Measurements from ENCODE around the gene FMN1. TPM values are rescaled to one million over a fixed set of nuclear protein-coding genes. Genes with fewer than 3 reads are reported as not detected.

FMN1 gene
- polyA plus RNA-seq, 1 donor from 2014 or later: 0.40 TPM

- no peaks in the 10 kb centered on the region for H3K79me2 ChIP-seq (replicated peaks; ENCODE audit: insufficient read depth, low read length)
- H3K9ac ChIP-seq (ENCODE audit: low read length): no peak overlapping the region
- no peaks in the 10 kb centered on the region for H3K36me3 ChIP-seq (ENCODE audit: insufficient read depth, low read length)
- no peak overlapping the region for H3K4me2 ChIP-seq (ENCODE audit: low read length)
- no peaks in the 10 kb centered on the region for H3K27me3 ChIP-seq (ENCODE audit: insufficient read depth, low read depth, low read length)
- no peaks in the 10 kb centered on the region for H4K20me1 ChIP-seq (ENCODE audit: insufficient read depth)
- no peak overlapping the region for H3K27ac ChIP-seq (ENCODE audit: low read length)
- H3K9me2 ChIP-seq (ENCODE audit: insufficient read depth, low read length): no peaks in the 10 kb centered on the region
- no peaks in the 10 kb centered on the region for H3F3A ChIP-seq (ENCODE audit: insufficient read depth, low read length, poor library complexity, severe bottlenecking)
- TF ChIP-seq, protein P1, sequence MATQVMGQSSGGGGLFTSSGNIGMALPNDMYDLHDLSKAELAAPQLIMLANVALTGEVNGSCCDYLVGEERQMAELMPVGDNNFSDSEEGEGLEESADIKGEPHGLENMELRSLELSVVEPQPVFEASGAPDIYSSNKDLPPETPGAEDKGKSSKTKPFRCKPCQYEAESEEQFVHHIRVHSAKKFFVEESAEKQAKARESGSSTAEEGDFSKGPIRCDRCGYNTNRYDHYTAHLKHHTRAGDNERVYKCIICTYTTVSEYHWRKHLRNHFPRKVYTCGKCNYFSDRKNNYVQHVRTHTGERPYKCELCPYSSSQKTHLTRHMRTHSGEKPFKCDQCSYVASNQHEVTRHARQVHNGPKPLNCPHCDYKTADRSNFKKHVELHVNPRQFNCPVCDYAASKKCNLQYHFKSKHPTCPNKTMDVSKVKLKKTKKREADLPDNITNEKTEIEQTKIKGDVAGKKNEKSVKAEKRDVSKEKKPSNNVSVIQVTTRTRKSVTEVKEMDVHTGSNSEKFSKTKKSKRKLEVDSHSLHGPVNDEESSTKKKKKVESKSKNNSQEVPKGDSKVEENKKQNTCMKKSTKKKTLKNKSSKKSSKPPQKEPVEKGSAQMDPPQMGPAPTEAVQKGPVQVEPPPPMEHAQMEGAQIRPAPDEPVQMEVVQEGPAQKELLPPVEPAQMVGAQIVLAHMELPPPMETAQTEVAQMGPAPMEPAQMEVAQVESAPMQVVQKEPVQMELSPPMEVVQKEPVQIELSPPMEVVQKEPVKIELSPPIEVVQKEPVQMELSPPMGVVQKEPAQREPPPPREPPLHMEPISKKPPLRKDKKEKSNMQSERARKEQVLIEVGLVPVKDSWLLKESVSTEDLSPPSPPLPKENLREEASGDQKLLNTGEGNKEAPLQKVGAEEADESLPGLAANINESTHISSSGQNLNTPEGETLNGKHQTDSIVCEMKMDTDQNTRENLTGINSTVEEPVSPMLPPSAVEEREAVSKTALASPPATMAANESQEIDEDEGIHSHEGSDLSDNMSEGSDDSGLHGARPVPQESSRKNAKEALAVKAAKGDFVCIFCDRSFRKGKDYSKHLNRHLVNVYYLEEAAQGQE (IDR thresholded peaks at IDR 0.05; ENCODE audit: borderline replicate concordance): no peak
- TF ChIP-seq MXI1 (conservative IDR thresholded peaks at IDR 0.05; ENCODE audit: poor library complexity, severe bottlenecking) (no peak), EZH2 (IDR thresholded peaks at IDR 0.05; ENCODE audit: borderline replicate concordance, insufficient read depth, low read length, poor library complexity, severe bottlenecking) (no peak), RAD21 (conservative IDR thresholded peaks at IDR 0.05) (no peak), POLR2AphosphoS5 (IDR thresholded peaks at IDR 0.05) (no peak), TAF1 (IDR thresholded peaks at IDR 0.05; ENCODE audit: low read depth) (no peak), SMC3 (conservative IDR thresholded peaks at IDR 0.05; ENCODE audit: poor library complexity) (no peak), EP300 (conservative IDR thresholded peaks at IDR 0.05; ENCODE audit: poor library complexity, severe bottlenecking) (no peak)
- TF ChIP-seq, protein P2, sequence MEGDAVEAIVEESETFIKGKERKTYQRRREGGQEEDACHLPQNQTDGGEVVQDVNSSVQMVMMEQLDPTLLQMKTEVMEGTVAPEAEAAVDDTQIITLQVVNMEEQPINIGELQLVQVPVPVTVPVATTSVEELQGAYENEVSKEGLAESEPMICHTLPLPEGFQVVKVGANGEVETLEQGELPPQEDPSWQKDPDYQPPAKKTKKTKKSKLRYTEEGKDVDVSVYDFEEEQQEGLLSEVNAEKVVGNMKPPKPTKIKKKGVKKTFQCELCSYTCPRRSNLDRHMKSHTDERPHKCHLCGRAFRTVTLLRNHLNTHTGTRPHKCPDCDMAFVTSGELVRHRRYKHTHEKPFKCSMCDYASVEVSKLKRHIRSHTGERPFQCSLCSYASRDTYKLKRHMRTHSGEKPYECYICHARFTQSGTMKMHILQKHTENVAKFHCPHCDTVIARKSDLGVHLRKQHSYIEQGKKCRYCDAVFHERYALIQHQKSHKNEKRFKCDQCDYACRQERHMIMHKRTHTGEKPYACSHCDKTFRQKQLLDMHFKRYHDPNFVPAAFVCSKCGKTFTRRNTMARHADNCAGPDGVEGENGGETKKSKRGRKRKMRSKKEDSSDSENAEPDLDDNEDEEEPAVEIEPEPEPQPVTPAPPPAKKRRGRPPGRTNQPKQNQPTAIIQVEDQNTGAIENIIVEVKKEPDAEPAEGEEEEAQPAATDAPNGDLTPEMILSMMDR (IDR thresholded peaks at IDR 0.05; ENCODE audit: poor library complexity, severe bottlenecking): no peak
- H3K4me3 ChIP-seq (ENCODE audit: low read length): no peak overlapping the region
- H2AFZ ChIP-seq (ENCODE audit: low read depth, low read length): no peak overlapping the region
- no peaks in the 10 kb centered on the region for H3K9me3 ChIP-seq (ENCODE audit: low read length)
Measured at GRCh38 chr15:33059184-33059583, 135.3 kb downstream of the FMN1 start.

- H3K27me3 ChIP-seq (ENCODE audit: insufficient read depth, low read depth, low read length): no peaks in the 10 kb centered on the region
Measured at GRCh38 chr15:33057845-33058244, 136.7 kb downstream of the FMN1 start.

More at GRCh38 chr15:33057845-33058244, 136.7 kb downstream of the FMN1 start:
- H3K9ac ChIP-seq (ENCODE audit: low read length): no peak overlapping the region
- H2AFZ ChIP-seq (ENCODE audit: low read depth, low read length): no peak overlapping the region
- no peak overlapping the region for H3K4me2 ChIP-seq (ENCODE audit: low read length)
- TF ChIP-seq, protein P1 (IDR thresholded peaks at IDR 0.05; ENCODE audit: borderline replicate concordance): no peak
- TF ChIP-seq SMC3 (conservative IDR thresholded peaks at IDR 0.05; ENCODE audit: poor library complexity): no peak
- TF ChIP-seq, protein P2 (IDR thresholded peaks at IDR 0.05; ENCODE audit: poor library complexity, severe bottlenecking): no peak
- no peak for TF ChIP-seq RAD21 (conservative IDR thresholded peaks at IDR 0.05)
- TF ChIP-seq EZH2 (IDR thresholded peaks at IDR 0.05; ENCODE audit: borderline replicate concordance, insufficient read depth, low read length, poor library complexity, severe bottlenecking): no peak
- TF ChIP-seq MXI1 (conservative IDR thresholded peaks at IDR 0.05; ENCODE audit: poor library complexity, severe bottlenecking): no peak
- TF ChIP-seq EP300 (conservative IDR thresholded peaks at IDR 0.05; ENCODE audit: poor library complexity, severe bottlenecking): no peak
- TF ChIP-seq POLR2AphosphoS5 (IDR thresholded peaks at IDR 0.05): no peak
- TF ChIP-seq TAF1 (IDR thresholded peaks at IDR 0.05; ENCODE audit: low read depth): no peak
- H4K20me1 ChIP-seq (ENCODE audit: insufficient read depth): no peaks in the 10 kb centered on the region
- no peak overlapping the region for H3K4me3 ChIP-seq (ENCODE audit: low read length)
- no peaks in the 10 kb centered on the region for H3K9me3 ChIP-seq (ENCODE audit: low read length)
- no peaks in the 10 kb centered on the region for H3K36me3 ChIP-seq (ENCODE audit: insufficient read depth, low read length)
- no peaks in the 10 kb centered on the region for H3K79me2 ChIP-seq (replicated peaks; ENCODE audit: insufficient read depth, low read length)
- no peaks in the 10 kb centered on the region for H3F3A ChIP-seq (ENCODE audit: insufficient read depth, low read length, poor library complexity, severe bottlenecking)
- H3K27ac ChIP-seq (ENCODE audit: low read length): no peak overlapping the region
- H3K9me2 ChIP-seq (ENCODE audit: insufficient read depth, low read length): no peaks in the 10 kb centered on the region
